Thyroid gland (tissue), 4 donors: ENCODE data around the gene LPCAT1. TPM values are rescaled to one million over a fixed set of nuclear protein-coding genes. Genes with fewer than 3 reads are reported as not detected.

Source experiments
- DNase-seq, 2 donors: peaks; one replicate each; pipeline ENCODE4 v3.0.0-alpha.2; 2019
- H3K27ac ChIP-seq, 3 donors: fragments of 200-600 bp; sonication (generic); 1 replicate in 2 of 3; 2 replicates in 1 of 3; pipeline ENCODE4 v1.5.1; 2016 to 2019; ENCODE audit warnings: mild to moderate bottlenecking in 1 of 3, moderate library complexity in 1 of 3
- H3K27me3 ChIP-seq: fragments of 200-600 bp; sonication (generic); one replicate; pipeline ENCODE4 v1.5.1; 2019
- H3K36me3 ChIP-seq, 2 donors: fragments of 200-600 bp; sonication (generic); one replicate each; pipeline ENCODE4 v1.5.1; 2016 to 2019
- H3K4me1 ChIP-seq, 2 donors: fragments of 200-600 bp; sonication (generic); one replicate each; pipeline ENCODE4 v1.5.1; 2017 to 2019
- H3K4me3 ChIP-seq, 3 donors: fragments of 200-600 bp; sonication (generic); replicated peaks in 1 of 3; 1 replicate in 2 of 3; 2 replicates in 1 of 3; pipeline ENCODE4 v1.5.1; 2016; ENCODE audit warnings: mild to moderate bottlenecking in 1 of 3
- H3K9me3 ChIP-seq: fragments of 200-600 bp; sonication (generic); one replicate; pipeline ENCODE4 v1.5.1; 2017
- CTCF ChIP-seq, 6 experiments: fragments of 200-600 bp in 3 of 6; fragments of 450-650 bp in 3 of 6; sonication (generic) in 3 of 6; IDR thresholded peaks; one replicate each; pipeline ENCODE4 v1.5.1; 2016 to 2019; ENCODE audit warnings: antibody characterized with exemption in 6 of 6, mild to moderate bottlenecking in 2 of 6, inconsistent platforms in 1 of 6, moderate library complexity in 1 of 6
- POLR2A ChIP-seq, 2 donors: fragments of 450-650 bp; IDR thresholded peaks; one replicate each; pipeline ENCODE4 v1.6.1; 2017; ENCODE audit warnings: antibody characterized with exemption in 2 of 2, mild to moderate bottlenecking in 2 of 2, moderate library complexity in 1 of 2
- WGBS, 2 donors: methylation state at CpG; one replicate each; pipeline ENCODE4 v1.1.5; 2017; 5-methylcytosine and 5-hydroxymethylcytosine counted together
- intact Hi-C: fragments of 100-400 bp; cut with DNase I; formaldehyde crosslinking; loops from one replicate; pipeline ENCODE4 v1.15.1; 2023
- total RNA-seq, 4 donors: library from RNA; depleted of rRNA; stranded (reverse); fragments of >200 nt; gene quantifications; one replicate each; pipeline ENCODE4 v1.2.3, GENCODE V29; 2016

LPCAT1 gene
- total RNA-seq, 4 donors from 2014 or later: 30.9 to 35.7 (median 33.3) TPM

GRCh38 chr5:1418238-1418920 lies 105.4 kb downstream of the LPCAT1 start:
- H3K4me1 ChIP-seq: peaks cover 4 to 7% of the 10 kb centered on the region in 2 donors
- H3K27me3 ChIP-seq: no peaks in the 10 kb centered on the region
- intact Hi-C loops: no loop called here
- DNase-seq: no peak
- no peak for TF ChIP-seq CTCF (IDR thresholded peaks at IDR 0.05)
- TF ChIP-seq POLR2A (IDR thresholded peaks at IDR 0.05): no peak
- no peak overlapping the region for H3K27ac ChIP-seq
- no peaks in the 10 kb centered on the region for H3K9me3 ChIP-seq
- H3K36me3 ChIP-seq: no peaks in the 10 kb centered on the region
- 85 to 92% methylated on average over 2 of the region's 2 CpGs for WGBS, 2 donors
- H3K4me3 ChIP-seq: no peak overlapping the region

GRCh38 chr5:1417586-1418225 lies 106.1 kb downstream of the LPCAT1 start:
- no peak for DNase-seq
- Histone ChIP-seq H3K27ac (no peak overlapping the region), H3K4me3 (no peak overlapping the region), H3K4me1 (peaks cover 4 to 7% of the 10 kb centered on the region in 2 donors), H3K9me3 (no peaks in the 10 kb centered on the region), H3K27me3 (no peaks in the 10 kb centered on the region), H3K36me3 (no peaks in the 10 kb centered on the region)
- intact Hi-C loops: no loop called here
- TF ChIP-seq POLR2A (IDR thresholded peaks at IDR 0.05) (no peak), CTCF (IDR thresholded peaks at IDR 0.05) (no peak)
- 57 to 76% methylated on average over 3 to 4 of the region's 6 CpGs for WGBS, 2 donors

GRCh38 chr5:1416856-1417469 lies 106.8 kb downstream of the LPCAT1 start:
- no peaks in the 10 kb centered on the region for H3K27me3 ChIP-seq
- no peaks in the 10 kb centered on the region for H3K9me3 ChIP-seq
- no peak for TF ChIP-seq CTCF (IDR thresholded peaks at IDR 0.05)
- no peak for DNase-seq
- no peaks in the 10 kb centered on the region for H3K36me3 ChIP-seq
- H3K27ac ChIP-seq: no peak overlapping the region
- H3K4me1 ChIP-seq: peaks cover 4 to 7% of the 10 kb centered on the region in 2 donors
- no peak overlapping the region for H3K4me3 ChIP-seq
- intact Hi-C loops: no loop called here
- WGBS, 2 donors: 87 to 100% methylated on average over 5 to 12 of the region's 12 CpGs

- no peak for TF ChIP-seq CTCF (IDR thresholded peaks at IDR 0.05)
- no peak for TF ChIP-seq POLR2A (IDR thresholded peaks at IDR 0.05)
- no peak for DNase-seq
- no peak overlapping the region for H3K4me3 ChIP-seq
- H3K27ac ChIP-seq: no peak overlapping the region
- H3K36me3 ChIP-seq: no peaks in the 10 kb centered on the region
- peaks cover 4 to 5% of the 10 kb centered on the region in 2 donors for H3K4me1 ChIP-seq
- no peaks in the 10 kb centered on the region for H3K9me3 ChIP-seq
- 73 to 80% methylated on average over 10 to 20 of the region's 22 CpGs for WGBS, 2 donors
- no peaks in the 10 kb centered on the region for H3K27me3 ChIP-seq
- intact Hi-C loops: no loop called here
These were observed 108.0 kb downstream of the LPCAT1 start for GRCh38 chr5:1415626-1416360.
